PC-3 (cell line): Measurements from ENCODE around the gene ELN. TPM values are rescaled to one million over a fixed set of nuclear protein-coding genes. Genes with fewer than 3 reads are reported as not detected.

Source experiments
- ATAC-seq: fragments of 200-7000 bp; cut with Tn5 transposase; 2 replicates; pipeline ENCODE4 v1.9.1; 2020; ENCODE audit warnings: mild to moderate bottlenecking, moderate library complexity
- BruUV-seq: library from RNA; stranded (reverse); fragments of 400-500 nt; replicated peaks from 2 replicates; lab custom pipeline; 2021; lab: Mats Ljungman, UMichigan
- CTCF ChIA-PET: fragments of 300-600 bp; sonication (Branson Sonifier 250); formaldehyde crosslinking; loops from one replicate; lab custom pipeline; 2022; ENCODE audit warnings: antibody characterized with exemption; lab: Charles Lee
- POLR2A ChIA-PET: fragments of 300-600 bp; sonication (Branson Sonifier 250); formaldehyde crosslinking; loops from one replicate; lab custom pipeline; 2022; ENCODE audit warnings: antibody characterized with exemption; ENCODE audit not compliant: unreplicated experiment; lab: Charles Lee
- DNase-seq: peaks from one replicate; pipeline ENCODE4 v3.0.0-alpha.2; 2015
- H2AFZ ChIP-seq: fragments of 300-600 bp; sonication (generic); 2 replicates; pipeline ENCODE4 v1.6.0; 2016; ENCODE audit warnings: antibody characterized with exemption, low read length
- H3F3A ChIP-seq: fragments of 300-600 bp; sonication (generic); one replicate; pipeline ENCODE4 v1.6.0; 2017; ENCODE audit warnings: antibody characterized with exemption, low read length, control low read depth, mild to moderate bottlenecking; ENCODE audit not compliant: unreplicated experiment
- H3K27ac ChIP-seq: fragments of 300-600 bp; sonication (generic); 2 replicates; pipeline ENCODE4 v1.5.1; 2016; ENCODE audit warnings: mild to moderate bottlenecking, low read length
- H3K27me3 ChIP-seq: fragments of 300-600 bp; sonication (generic); 2 replicates; pipeline ENCODE4 v1.6.1; 2016; ENCODE audit warnings: low read length, mixed read lengths
- H3K36me3 ChIP-seq: fragments of 300-600 bp; sonication (generic); 2 replicates; pipeline ENCODE4 v1.6.1; 2016; ENCODE audit warnings: low read depth, mixed run types, low read length, mixed read lengths
- H3K4me1 ChIP-seq: fragments of 300-600 bp; sonication (generic); 2 replicates; pipeline ENCODE4 v1.5.1; 2016; ENCODE audit warnings: low read length; ENCODE audit not compliant: insufficient read depth
- H3K4me2 ChIP-seq: fragments of 300-600 bp; sonication (generic); 2 replicates; pipeline ENCODE4 v1.6.0; 2016; ENCODE audit warnings: low read length
- H3K4me3 ChIP-seq: fragments of 300-600 bp; sonication (generic); 2 replicates; pipeline ENCODE4 v1.5.1; 2016; ENCODE audit warnings: mild to moderate bottlenecking, low read length, mixed read lengths
- H3K79me2 ChIP-seq: fragments of 300-600 bp; sonication (generic); 2 replicates; pipeline ENCODE4 v1.6.1; 2017; ENCODE audit warnings: low read length, mixed read lengths
- H3K9ac ChIP-seq: fragments of 300-600 bp; sonication (generic); 2 replicates; pipeline ENCODE4 v1.6.0; 2016; ENCODE audit warnings: mild to moderate bottlenecking, low read length
- H3K9me2 ChIP-seq: fragments of 300-600 bp; sonication (generic); replicated peaks from 2 replicates; pipeline ENCODE4 v1.6.1; 2016; ENCODE audit warnings: mixed run types, low read length, mixed read lengths
- H3K9me3 ChIP-seq: fragments of 300-600 bp; sonication (generic); 2 replicates; pipeline ENCODE4 v1.6.1; 2016; ENCODE audit warnings: low read length, mixed read lengths
- H4K20me1 ChIP-seq: fragments of 300-600 bp; sonication (generic); 2 replicates; pipeline ENCODE4 v1.6.1; 2016; ENCODE audit warnings: low read length, mixed read lengths
- EZH2 ChIP-seq: fragments of 300-600 bp; sonication (generic); IDR thresholded peaks from one replicate; pipeline ENCODE4 v1.6.1; 2017; ENCODE audit warnings: antibody characterized with exemption, mild to moderate bottlenecking, low read length; ENCODE audit not compliant: unreplicated experiment
- EZH2phosphoT487 ChIP-seq: fragments of 300-600 bp; sonication (generic); IDR thresholded peaks from 2 replicates; pipeline ENCODE4 v1.6.1; 2018; ENCODE audit warnings: mild to moderate bottlenecking, antibody characterized with exemption, low read length, borderline replicate concordance
- intact Hi-C: fragments of 100-400 bp; cut with micrococcal nuclease; formaldehyde crosslinking; loops from 2 replicates; pipeline ENCODE4 v1.9.0; 2023
- total RNA-seq: library from RNA; depleted of rRNA; stranded (reverse); fragments of >200 nt; gene quantifications from 2 replicates; pipeline ENCODE4 v1.2.3, GENCODE V29; 2014
- TF ChIP-seq, protein P1 (sequence below): fragments of 300-600 bp; sonication (generic); conservative IDR thresholded peaks from 2 replicates; pipeline ENCODE4 v1.5.1; 2017; ENCODE audit warnings: antibody characterized with exemption, low read depth, mild to moderate bottlenecking, low read length

Gene ELN
- total RNA-seq, 1 experiment from 2014 or later, result 0.07 TPM

DNA sequence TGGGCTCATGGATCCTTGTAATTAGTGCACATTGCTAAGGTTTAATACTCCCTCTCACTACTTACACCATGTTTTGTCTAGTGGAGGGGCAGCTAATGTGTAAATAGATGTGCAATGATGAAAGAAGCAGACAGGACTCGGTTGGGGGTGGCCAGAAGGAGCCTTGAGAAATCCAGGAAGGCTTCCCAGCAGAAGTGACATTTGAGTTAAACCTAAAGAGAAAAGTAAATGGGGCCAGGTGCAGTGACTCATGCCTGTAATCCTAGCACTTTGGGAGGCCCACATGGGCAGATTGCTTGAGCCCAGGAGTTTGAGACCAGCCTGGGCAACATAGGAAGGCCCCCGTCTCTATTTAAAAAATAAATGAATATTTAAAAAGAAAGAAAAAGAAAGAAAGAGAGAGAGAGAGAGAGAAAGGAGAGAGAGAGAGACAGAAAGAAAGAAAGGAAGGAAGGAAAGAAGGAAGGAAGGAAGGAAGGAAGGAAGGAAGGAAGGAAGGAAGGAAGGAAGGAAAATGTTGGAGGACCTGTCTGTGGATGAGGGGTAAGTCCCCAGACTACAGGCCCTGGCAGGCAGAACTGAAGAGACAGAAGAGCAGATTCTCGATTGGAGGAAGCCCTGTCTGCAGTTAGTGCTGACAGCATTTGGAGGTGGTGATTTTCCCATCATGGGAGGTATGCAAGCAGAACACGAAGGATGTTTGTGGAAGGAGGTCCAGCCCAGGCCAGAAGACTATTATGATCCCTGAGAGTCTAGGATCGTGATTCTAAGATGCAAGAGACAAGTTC, 3.6 kb downstream of the ELN start:
- DNase-seq, result no peak
- no peaks in the 10 kb centered on the region for H3K4me1 ChIP-seq
- ATAC-seq, result no peak
- TF ChIP-seq EZH2, result no peak
- TF ChIP-seq, protein P1, sequence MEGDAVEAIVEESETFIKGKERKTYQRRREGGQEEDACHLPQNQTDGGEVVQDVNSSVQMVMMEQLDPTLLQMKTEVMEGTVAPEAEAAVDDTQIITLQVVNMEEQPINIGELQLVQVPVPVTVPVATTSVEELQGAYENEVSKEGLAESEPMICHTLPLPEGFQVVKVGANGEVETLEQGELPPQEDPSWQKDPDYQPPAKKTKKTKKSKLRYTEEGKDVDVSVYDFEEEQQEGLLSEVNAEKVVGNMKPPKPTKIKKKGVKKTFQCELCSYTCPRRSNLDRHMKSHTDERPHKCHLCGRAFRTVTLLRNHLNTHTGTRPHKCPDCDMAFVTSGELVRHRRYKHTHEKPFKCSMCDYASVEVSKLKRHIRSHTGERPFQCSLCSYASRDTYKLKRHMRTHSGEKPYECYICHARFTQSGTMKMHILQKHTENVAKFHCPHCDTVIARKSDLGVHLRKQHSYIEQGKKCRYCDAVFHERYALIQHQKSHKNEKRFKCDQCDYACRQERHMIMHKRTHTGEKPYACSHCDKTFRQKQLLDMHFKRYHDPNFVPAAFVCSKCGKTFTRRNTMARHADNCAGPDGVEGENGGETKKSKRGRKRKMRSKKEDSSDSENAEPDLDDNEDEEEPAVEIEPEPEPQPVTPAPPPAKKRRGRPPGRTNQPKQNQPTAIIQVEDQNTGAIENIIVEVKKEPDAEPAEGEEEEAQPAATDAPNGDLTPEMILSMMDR, result no peak
- no peak for TF ChIP-seq EZH2phosphoT487
- H3F3A ChIP-seq, result no peaks in the 10 kb centered on the region
- ChIA-PET CTCF (no interaction called here), POLR2A (no interaction called here)
- no peaks in the 10 kb centered on the region for H3K79me2 ChIP-seq
- H3K9me3 ChIP-seq, result no peaks in the 10 kb centered on the region
- H3K4me2 ChIP-seq, result no peak overlapping the region
- H3K9ac ChIP-seq, result no peak overlapping the region
- BruUV-seq, result no TSS peak
- intact Hi-C loops, result no loop called here
- no peak overlapping the region for H3K4me3 ChIP-seq
- H3K9me2 ChIP-seq, result no peaks in the 10 kb centered on the region
- H2AFZ ChIP-seq, result no peak overlapping the region
- no peaks in the 10 kb centered on the region for H3K36me3 ChIP-seq
- no peaks in the 10 kb centered on the region for H4K20me1 ChIP-seq
- H3K27ac ChIP-seq, result no peak overlapping the region
- peaks cover 12% of the 10 kb centered on the region; the same call in 1 of the 2 replicates for H3K27me3 ChIP-seq

DNA sequence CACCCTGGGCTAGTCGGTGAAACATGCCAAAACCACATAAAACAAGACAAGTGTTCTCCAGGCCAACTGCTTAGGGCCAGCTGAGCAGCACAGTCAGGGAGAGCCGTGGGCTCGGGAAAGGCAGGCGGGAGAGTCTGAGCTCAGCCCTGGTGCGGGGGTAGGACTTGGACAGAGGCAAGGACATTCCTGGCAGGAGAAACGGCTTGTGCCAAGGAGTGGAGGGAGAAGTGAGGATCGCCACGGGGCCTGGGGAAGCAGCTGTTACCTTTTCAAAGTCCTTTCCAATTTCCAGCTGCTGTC, 4.2 kb downstream of the ELN start:
- peak; percentile 16; the same call in 1 of the 2 replicates for ATAC-seq
- H4K20me1 ChIP-seq, result no peaks in the 10 kb centered on the region
- no peak overlapping the region for H3K27ac ChIP-seq
- DNase-seq, result no peak
- H3K4me1 ChIP-seq, result no peaks in the 10 kb centered on the region
- no peaks in the 10 kb centered on the region for H3K79me2 ChIP-seq
- intact Hi-C loops, result no loop called here
- no peaks in the 10 kb centered on the region for H3K36me3 ChIP-seq
- CTCF ChIA-PET, result no interaction called here
- H3K4me2 ChIP-seq, result no peak overlapping the region
- no peaks in the 10 kb centered on the region for H3K9me3 ChIP-seq
- no peaks in the 10 kb centered on the region for H3K9me2 ChIP-seq
- POLR2A ChIA-PET, result no interaction called here
- no peak overlapping the region for H2AFZ ChIP-seq
- H3K9ac ChIP-seq, result no peak overlapping the region
- H3K27me3 ChIP-seq, result peaks cover 12% of the 10 kb centered on the region; the same call in 1 of the 2 replicates
- no peak for TF ChIP-seq EZH2phosphoT487
- TF ChIP-seq, protein P1, result no peak
- no peaks in the 10 kb centered on the region for H3F3A ChIP-seq
- BruUV-seq, result no TSS peak
- H3K4me3 ChIP-seq, result no peak overlapping the region

DNA sequence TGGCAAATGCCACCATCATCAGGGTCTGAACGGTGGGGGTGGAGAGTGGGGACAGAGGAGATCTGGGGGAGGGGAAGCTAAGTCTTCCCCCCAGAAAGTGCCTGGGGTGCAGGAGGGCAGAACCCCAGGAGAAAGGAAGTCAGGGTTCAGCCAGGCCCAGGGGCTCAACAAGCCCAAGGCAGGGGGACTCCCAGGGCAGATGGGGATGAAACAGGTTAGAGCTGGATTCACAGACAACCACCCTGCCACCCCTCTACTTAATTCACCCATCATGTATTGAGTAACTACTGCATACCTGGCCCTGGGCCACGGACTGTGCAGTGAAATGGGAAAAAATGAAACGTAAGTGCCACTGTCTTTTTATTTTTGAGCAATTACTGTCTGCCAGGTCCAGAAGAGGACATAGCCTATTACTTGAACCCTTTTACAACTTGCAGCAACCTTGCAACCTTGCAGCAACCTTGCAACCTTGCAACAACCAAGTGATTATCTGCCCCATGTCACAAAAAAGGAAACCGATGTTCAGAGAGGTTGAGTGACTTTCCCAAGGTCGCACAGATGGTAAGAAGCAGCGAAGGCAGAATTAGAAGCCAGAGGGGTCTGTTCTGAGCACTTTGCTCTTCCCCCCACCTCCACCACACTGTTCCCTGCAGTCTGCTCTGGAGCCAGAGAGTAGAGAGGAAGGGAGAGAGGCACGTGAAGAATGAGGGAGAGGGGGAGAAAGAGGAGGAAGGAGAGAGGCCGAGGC, 4.8 kb downstream of the ELN start:
- H3K9me3 ChIP-seq, result no peaks in the 10 kb centered on the region
- intact Hi-C loops, result no loop called here
- no peak overlapping the region for H3K4me3 ChIP-seq
- no TSS peak for BruUV-seq
- no peak for DNase-seq
- CTCF ChIA-PET, result no interaction called here
- H4K20me1 ChIP-seq, result no peaks in the 10 kb centered on the region
- H3K4me1 ChIP-seq, result no peaks in the 10 kb centered on the region
- no peaks in the 10 kb centered on the region for H3K79me2 ChIP-seq
- no peak for ATAC-seq
- H3K4me2 ChIP-seq, result no peak overlapping the region
- H3K27ac ChIP-seq, result no peak overlapping the region
- H3K27me3 ChIP-seq, result peaks cover 12% of the 10 kb centered on the region; the same call in 1 of the 2 replicates
- no peaks in the 10 kb centered on the region for H3K36me3 ChIP-seq
- POLR2A ChIA-PET, result no interaction called here
- TF ChIP-seq, protein P1, result no peak
- TF ChIP-seq EZH2phosphoT487, result no peak
- TF ChIP-seq EZH2, result no peak
- H2AFZ ChIP-seq, result no peak overlapping the region
- H3K9ac ChIP-seq, result no peak overlapping the region
- H3F3A ChIP-seq, result no peaks in the 10 kb centered on the region
- no peaks in the 10 kb centered on the region for H3K9me2 ChIP-seq
